KOPT-K1 (cell line): ENCODE results near the gene LSG1.
"Not testable (repeated sequence)": the region's sequence is repeated elsewhere in the genome, so short reads cannot be mapped to it uniquely, and the experiment has no call there.

Experiments
- H3K27ac ChIP-seq: fragments of 200-600 bp; sonication (generic); 2 replicates; pipeline ENCODE4 v1.5.1; 2016; ENCODE audit warnings: antibody characterized with exemption, mild to moderate bottlenecking, low read depth, low read length; ENCODE audit not compliant: poor library complexity, severe bottlenecking
- H3K36me3 ChIP-seq: fragments of 200-600 bp; sonication (generic); 2 replicates; pipeline ENCODE4 v1.5.1; 2017; ENCODE audit warnings: antibody characterized with exemption, mild to moderate bottlenecking, low read length, moderate library complexity; ENCODE audit not compliant: insufficient read depth
- H3K9me3 ChIP-seq: fragments of 200-600 bp; sonication (generic); 2 replicates; pipeline ENCODE4 v1.5.1; 2017; ENCODE audit warnings: antibody characterized with exemption, low read length, mild to moderate bottlenecking; ENCODE audit not compliant: insufficient read depth, poor library complexity, severe bottlenecking

The LSG1 gene

GRCh38 chr3:194606163-194606562 lies 65.8 kb downstream of the LSG1 start:
- Histone ChIP-seq H3K27ac (no peak overlapping the region), H3K36me3 (peaks cover 24% of the 10 kb centered on the region; the same call in 1 of the 2 replicates), H3K9me3 (no peaks in the 10 kb centered on the region)

- H3K27ac ChIP-seq, H3K9me3 ChIP-seq: not testable (repeated sequence)
These were observed 66.7 kb downstream of the LSG1 start for GRCh38 chr3:194605314-194605713.

GRCh38 chr3:194604837-194605236 lies 67.2 kb downstream of the LSG1 start:
- H3K9me3 ChIP-seq: no peaks in the 10 kb centered on the region
- H3K36me3 ChIP-seq: peaks cover 24% of the 10 kb centered on the region; the same call in 1 of the 2 replicates
- no peak overlapping the region for H3K27ac ChIP-seq

More at GRCh38 chr3:194605314-194605713, 66.7 kb downstream of the LSG1 start:
- H3K36me3 ChIP-seq: peaks cover 24% of the 10 kb centered on the region; the same call in 1 of the 2 replicates

GRCh38 chr3:194604126-194604525 lies 67.9 kb downstream of the LSG1 start:
- peaks cover 19% of the 10 kb centered on the region; the same call in 1 of the 2 replicates for H3K36me3 ChIP-seq
- no peak overlapping the region for H3K27ac ChIP-seq
- H3K9me3 ChIP-seq: no peaks in the 10 kb centered on the region

- Histone ChIP-seq H3K27ac (no peak overlapping the region), H3K9me3 (no peaks in the 10 kb centered on the region), H3K36me3 (peaks cover 15% of the 10 kb centered on the region; the same call in 1 of the 2 replicates)
These were observed 69.3 kb downstream of the LSG1 start for GRCh38 chr3:194602669-194603171.

GRCh38 chr3:194598771-194599557 lies 73.0 kb downstream of the LSG1 start:
- Histone ChIP-seq H3K36me3 (peaks cover 15% of the 10 kb centered on the region; the same call in 1 of the 2 replicates), H3K9me3 (no peaks in the 10 kb centered on the region), H3K27ac (no peak overlapping the region)

- H3K27ac ChIP-seq: no peak overlapping the region
- peaks cover 3% of the 10 kb centered on the region; the same call in 1 of the 2 replicates for H3K36me3 ChIP-seq
- H3K9me3 ChIP-seq: no peaks in the 10 kb centered on the region
These were observed 75.1 kb downstream of the LSG1 start for GRCh38 chr3:194596906-194597305.

GRCh38 chr3:194592798-194593752 lies 78.9 kb downstream of the LSG1 start:
- peaks cover 23% of the 10 kb centered on the region for H3K36me3 ChIP-seq
- H3K27ac ChIP-seq: no peak overlapping the region
- no peaks in the 10 kb centered on the region for H3K9me3 ChIP-seq
